NCI-H1105 treated with DMSO at 0.1 percent for 48 hours (cell line): ENCODE results near the gene LYPD6B.

Source experiments
- DNase-seq: peaks from one replicate; lab custom pipeline; 2025; lab: John Stamatoyannopoulos, UW

Gene LYPD6B

DNA sequence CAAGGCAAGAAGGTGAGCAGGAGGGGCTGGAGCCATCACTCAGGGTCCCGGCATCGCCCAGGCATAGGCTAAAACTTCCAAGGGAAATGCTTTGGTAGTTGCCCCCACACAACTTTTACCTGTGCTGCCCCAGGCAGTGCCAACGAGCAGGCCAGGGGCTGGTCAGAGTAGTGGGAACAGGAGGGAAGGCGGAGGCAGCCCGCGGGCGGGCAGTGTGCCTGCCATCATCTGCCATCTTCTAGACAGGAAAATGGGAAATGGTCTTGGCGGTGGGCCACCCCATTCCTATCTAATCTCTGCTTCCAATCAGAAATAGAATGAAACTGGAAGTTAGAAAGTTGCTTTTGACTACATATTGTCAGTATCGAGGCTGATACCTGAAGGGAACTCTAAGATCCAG is 26.0 kb upstream of the LYPD6B start:
- no peak for DNase-seq

DNA sequence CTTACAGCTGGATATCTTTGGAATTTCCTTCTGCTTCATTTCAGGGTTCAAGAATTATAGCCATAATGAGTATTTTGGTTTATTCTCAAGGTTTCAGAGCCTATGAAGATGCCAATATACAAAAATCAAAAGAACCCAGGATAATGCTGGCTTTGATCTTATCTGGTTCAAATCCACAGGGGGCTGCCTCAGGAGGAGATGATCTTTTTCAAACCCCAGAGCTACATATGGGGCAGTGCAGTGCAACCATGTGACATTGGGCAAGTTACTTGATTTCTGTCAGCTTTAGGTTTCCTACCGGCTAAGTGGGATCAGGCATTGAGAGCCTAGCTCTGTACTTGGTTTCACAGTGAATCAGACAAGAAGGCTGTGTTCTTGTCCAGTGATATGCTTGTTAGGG is 23.0 kb upstream of the LYPD6B start:
- no peak for DNase-seq

DNA sequence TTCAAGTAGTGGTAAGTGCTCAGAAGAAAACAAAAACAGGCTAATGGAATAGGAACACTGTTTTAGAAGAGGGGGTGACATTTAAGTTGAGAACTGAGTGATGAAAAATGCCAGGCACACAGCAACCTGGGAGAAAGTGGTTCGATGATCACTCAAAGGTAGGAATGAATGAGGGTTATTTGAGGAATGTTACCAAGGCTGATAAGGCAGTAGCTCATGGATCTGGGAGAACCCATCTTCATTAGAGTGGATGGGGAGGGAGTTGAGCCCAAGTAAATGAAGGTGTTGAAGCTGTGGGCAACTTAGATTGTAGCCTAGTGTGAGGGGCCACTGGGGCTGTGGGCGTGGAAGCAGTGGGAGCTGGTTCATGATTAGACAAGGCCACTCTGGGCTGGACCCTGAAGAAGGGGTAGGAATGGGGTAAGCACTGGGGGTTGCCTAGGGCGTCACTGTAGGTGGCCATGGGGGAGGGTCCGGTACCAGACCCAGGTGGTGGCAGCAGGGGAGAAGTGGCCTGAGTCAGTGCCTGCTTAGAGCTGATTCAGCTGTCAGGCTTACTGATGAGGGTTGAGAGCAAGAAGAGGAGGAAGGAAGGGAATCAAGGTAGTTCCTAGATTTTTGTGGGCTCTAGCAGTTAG is 22.5 kb upstream of the LYPD6B start:
- DNase-seq, result no peak

DNA sequence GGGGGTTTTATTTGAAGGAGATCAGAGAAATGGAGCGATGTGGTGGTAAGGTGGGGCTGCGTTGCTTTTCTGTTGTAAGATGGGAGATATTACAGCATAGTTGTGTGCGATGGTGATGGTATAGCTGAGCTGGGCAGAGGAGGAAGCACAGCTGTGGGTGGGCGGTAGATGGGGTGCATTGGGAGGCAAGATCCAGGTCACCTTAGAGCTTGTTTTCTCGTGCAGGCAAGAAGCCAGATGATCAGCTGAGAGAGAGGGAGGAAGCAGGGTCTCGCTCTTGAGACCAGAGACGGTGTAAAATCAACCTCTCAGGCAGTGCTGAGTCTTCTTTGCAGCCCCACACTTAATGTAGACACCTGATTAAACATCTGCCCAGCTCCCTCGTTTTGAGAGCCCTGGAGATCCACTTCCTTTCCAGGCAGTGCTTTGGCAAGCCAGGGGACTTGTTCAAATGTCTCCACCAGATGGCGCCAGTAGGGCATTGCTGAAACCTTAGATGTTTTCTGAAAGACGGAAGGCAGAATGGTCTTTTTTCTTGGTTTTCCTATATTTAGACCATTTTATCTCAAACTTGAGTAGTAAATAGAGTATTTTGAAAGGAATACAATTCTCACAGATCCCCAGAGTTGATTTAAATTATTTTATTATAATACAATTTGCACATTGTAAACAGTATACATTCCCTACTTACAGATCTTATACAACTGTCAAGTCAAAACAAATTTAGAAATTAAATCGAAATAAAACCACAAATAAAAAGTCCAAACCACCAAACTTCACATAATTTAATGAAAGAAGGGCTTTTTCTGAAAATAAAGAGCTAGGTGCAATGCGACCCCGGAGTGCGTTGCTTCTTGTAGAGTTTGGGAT is 21.1 kb upstream of the LYPD6B start:
- DNase-seq, result peak; percentile 66

DNA sequence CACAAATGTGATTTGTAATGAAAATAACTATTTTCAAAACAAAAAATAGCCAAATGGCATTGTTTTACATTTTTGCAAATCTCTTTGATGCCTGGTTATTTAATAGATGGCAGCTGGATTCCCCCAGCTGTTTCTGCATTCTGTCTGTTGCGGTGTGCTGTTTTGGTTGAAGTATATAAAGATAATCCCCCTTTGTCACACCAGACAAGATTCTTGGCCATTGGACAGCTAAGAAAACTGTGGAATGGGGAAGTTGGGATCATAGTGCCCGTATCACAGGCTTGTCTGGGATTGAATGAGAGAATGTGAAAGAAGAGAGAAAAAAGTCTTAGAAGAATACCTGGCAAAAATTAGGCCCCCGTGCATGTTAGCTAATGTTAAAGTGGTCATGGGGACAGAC is 19.5 kb upstream of the LYPD6B start:
- DNase-seq, result no peak

DNA sequence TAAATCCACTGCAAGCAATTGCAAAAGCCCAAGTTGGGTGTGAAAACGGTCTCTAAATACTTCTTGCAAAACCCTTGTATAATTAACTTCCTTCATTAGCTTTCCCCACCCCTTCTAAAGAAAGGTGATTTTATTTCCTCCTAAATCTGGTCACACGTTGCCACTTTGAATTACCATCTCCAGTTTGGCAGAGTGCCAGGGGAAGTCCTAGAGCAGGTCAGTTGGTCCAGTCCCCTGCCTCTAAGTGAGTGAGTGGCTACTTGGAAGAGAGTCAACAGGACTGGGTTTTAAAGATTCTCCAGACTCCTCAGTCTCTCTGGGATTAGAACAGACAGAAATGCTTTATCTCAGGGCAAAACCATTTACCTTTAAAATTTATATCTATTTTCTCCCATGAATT is 18.7 kb upstream of the LYPD6B start:
- DNase-seq, result no peak

DNA sequence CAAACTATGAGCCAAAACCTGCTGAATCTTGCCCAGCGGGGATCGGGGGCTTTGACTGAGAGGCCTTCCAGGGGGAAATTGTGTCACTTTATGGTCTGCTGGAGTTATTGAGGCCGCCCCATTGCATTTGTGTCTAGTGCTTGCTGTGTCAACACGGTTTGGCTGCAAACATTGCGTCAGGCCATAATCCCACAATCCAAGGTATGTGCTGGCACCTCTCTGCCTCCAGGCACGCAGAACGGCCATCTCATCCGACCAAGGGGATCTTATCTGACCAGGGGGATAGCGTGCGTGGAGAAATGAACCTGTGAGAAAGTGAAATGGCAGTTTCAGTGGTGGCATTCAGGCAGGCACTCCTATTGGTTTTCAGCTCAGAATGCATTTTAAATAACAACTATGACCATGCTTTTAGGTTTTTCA is 18.1 kb upstream of the LYPD6B start:
- DNase-seq, result no peak

DNA sequence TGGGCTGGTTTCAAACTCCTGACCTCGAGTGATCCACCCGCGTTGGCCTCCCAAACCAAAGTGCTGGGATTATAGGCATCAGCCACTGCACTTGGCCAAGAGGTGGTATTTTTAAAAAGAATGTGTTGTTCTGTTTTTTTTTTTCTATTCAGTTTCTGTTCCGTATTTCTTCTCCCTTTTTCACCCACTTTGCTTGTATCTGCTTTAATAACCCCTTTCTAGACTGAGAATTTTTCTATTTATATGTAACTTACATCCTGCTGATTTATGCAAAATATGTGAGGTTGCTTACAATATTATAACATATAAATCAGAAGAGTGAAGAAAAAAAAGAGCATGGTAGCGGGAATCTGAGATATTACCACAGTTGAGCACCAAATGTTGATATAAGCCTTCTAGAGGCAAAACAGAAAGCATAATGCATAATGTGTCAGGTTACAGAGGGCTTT is 17.2 kb upstream of the LYPD6B start:
- no peak for DNase-seq

DNA sequence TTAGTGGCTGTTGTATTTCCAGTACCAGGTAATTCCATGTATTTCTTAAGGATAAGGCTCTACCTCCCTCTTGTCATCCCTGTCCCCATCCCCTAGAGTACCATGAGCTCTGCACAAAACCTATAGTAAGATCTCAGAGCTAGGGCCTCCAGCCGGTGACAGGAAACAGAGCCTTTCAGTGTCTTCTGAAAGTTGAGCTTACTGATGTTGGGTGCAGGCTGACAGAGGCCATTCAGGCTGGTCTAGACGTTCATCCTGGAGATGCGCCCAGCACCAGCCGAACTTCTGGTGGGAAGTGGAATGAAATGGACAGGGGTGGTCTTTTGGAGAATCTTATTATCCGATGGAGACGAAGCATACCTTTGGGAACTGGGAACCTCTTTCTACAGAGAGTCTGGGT is 16.7 kb upstream of the LYPD6B start:
- no peak for DNase-seq

DNA sequence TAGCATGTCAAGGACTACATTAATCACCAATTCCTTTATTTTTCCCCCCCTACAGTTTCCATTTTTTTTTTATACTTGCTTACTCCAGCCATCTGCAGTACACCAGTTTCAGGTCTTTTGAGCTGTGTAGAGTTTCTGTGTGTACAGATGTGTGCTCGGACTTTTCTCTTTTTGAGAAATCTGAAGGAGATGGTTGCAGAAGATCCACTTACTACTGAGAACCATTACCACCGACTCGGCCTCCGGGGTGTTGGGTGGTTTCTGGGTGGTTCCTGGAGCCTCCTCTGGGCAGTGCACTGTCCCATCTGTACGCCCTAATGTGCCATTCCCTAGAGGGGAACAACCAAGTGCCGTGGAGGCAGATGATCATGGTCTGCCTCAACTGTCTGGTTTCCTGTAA is 15.4 kb upstream of the LYPD6B start:
- no peak for DNase-seq

DNA sequence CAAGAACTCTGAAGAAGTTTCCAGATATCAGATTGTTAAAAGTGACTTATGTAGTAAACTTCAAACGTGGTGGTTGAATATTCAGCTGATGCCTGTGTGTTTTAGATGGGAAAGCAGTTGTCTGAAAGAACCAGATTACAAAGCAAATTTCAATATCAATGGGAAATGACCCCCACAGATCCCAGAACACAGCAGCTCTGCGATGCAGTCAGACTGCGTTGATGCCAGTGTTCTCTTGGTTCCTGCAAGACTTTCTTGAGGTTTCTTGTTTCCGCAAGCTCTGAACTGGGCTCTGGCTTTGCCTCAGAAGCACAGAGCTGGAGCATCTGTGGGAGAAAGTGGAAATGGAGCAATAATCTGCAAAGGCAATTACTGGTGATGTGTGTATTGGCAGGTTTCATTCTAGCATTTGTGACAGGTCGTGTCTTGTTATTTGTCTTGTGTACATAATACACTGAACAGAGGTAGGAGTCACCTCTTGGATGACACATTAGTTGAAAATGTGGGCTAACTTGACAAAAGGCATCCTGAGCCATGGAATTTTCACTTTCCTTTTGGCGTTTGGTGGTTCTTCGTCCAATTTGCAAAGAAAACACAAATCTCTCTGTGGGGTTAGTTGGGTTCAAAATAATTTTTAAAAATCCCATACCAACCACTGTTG is 10.8 kb upstream of the LYPD6B start:
- DNase-seq, result no peak

DNA sequence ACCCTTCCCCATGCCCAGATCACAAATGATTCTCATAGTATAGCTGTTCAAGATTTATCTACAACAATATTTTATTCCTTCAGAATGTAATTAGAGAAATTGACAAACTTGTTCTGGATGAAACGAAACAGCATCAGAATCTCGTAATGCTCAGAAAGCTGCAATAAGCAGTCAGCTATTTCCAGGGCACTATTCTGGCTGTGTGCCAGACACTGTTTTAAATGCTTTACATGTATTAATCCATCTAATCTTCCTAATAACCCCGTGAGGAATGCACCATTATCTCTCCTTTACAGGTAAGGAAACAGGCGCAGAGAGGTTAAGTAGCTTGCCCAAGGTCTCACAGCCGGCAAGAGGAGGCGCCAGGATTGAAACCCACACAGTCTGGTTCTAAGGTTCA is 10.1 kb upstream of the LYPD6B start:
- no peak for DNase-seq

DNA sequence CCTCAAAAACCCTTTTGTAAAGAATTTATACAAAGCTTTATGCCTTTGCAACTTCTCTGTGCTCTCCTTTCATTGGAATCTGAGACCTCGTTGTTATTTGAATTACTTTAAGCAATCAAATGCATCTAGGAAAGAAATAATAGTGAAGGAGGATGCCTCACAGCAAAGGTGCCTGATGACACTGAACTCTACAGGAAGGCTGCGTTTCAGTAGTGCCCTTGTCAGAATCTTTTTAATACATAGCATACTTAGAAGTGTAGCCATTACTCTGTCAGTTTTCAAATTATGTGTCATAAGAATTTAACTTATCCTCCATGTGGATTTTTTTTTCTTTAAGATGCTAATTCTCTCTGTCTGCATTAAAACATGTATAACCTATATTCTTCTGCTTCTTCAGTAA is 9.6 kb upstream of the LYPD6B start:
- no peak for DNase-seq

DNA sequence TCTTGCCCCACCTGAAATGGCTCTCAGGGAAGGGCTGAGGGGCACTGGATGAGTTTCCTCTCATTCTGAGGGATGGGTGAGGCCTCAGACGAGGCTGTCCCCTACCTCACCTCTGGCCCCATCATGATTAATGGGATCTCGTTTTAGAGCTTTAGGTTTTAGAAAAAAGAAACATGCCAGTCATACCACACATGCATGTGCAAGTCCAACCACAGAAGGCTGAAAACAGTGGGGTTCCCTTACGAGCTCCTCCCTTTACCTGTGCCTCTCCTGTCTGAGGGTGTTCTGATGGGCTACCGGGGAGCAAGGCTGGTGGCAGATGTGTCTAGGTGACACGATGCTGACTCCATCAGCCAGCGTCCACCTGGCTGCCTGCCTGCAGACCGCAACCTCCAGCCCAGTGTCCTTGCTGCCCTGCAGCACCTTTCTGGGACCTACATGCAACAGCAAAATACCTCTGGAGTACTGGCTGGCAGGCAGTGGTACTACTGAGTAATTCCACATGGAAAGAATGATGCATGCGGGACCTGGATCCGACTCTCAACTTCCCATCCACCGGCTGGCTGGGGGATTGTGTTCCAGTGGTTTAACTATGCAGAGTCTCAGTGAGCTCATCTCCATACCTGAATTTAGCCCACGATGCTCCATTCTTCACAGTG is 9.1 kb upstream of the LYPD6B start:
- DNase-seq, result no peak

DNA sequence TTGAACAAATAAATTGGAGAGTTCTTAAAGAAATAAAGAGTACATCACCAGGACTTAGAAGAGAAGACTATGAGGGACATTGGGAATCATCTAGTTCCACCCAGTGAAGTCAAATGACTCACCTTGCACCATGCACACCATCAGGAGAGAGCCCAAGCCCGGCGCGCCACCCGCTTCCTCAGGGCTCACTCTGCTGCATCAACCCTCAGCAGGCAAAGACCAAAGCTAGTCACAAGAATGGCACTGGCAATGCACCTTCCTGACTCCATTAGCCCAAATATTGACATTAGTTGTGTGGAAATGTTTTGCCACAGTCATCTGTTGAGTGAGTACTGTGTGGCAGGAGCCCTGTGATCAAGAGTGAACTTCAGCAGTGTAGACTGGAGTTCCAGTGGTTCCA is 7.1 kb upstream of the LYPD6B start:
- no peak for DNase-seq

DNA sequence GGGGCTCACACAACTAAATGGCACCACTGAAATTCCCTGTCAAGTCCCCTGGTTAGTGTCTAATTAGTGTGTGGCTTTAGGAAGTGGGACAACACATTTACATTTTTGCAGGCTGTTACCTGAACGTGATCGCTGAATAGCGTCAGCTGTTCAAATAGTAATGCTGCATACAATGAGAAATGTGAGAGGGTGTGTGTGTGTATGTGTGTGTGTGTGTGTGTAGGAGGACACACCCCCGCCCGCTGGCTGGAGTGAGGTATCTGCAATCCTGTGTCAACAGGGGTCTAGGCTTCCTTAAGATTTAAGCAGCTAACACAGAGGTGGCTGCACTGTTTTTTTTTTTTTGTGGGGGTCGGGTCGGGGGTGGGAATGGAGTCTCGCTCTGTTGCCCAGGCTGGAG is 4.8 kb upstream of the LYPD6B start:
- DNase-seq, result peak; percentile 42

DNA sequence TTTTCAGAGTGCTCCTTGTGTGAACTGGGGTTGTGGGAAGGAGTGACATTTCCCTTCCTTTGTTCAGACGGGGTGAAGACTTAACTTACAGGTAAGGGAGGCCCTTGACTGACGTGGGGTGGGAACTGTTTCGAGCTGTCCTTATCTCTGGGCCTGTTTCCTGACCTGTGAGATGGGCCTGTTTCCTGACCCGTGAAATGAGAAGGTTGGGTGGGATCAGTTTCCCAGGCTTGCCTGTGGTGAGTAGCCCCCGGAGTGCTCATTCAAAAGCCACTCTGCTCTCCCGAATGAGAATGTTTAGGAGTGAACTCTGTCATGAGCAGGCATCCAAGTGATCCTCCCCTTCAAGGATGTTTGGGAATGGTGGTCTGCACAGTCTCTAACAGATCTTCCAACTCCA is 4.1 kb upstream of the LYPD6B start:
- no peak for DNase-seq

DNA sequence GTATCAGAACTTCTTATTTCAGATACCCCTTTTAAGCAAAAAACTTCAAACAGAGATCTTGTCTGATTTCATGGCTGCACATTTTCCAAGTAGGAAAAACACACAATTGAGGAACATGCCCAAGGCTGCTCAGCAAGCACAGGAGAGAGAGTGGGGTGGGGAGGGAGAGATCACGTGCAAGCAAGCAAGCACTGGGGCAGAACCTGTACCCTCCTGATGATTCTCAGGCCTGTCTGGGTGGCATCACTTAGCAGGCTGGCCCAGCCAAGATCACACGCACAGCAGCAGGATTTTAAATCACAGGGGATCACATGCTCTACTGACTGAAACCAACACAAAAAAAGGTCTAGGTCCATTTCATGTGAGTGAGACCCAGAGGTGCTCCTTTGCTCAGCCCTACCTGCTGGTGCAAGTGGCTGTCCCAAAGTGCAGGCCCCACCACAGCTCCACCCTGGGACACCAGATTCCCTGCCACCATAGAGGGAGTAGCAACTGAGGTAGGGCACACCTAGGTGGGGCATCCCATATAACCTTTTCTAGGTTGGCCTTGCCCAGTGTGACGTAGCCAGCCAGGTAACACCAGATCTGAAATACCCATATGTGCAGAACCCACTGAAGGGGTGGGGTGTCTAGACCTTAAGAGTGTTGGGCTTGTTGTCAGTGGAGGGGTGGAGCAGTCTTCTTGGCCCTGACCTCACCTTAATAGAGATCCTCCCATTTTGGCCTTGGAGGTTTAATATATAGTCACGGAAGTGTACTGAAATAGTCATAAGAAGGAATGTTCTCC is 1.8 kb upstream of the LYPD6B start:
- no peak for DNase-seq

DNA sequence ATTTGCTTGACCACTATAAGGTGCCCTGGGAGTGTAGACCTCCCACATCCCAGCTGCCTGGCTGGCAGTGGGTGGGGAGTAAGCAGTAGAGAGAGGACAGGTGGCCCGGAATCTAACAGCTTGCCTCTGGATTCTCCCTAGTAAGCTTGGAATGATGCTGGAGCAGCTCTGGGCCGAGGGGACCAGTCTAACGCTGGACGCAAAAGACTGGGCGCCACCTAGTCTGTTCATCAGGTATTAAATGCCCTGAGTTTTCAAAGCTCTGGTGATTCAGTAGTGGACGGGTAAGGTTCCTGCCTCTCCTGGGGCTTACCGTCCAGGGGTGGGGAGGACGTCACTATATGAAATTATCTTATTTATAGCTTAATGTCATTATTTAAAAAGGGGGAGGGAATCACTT is 648 bp upstream of the LYPD6B start:
- no peak for DNase-seq

DNA sequence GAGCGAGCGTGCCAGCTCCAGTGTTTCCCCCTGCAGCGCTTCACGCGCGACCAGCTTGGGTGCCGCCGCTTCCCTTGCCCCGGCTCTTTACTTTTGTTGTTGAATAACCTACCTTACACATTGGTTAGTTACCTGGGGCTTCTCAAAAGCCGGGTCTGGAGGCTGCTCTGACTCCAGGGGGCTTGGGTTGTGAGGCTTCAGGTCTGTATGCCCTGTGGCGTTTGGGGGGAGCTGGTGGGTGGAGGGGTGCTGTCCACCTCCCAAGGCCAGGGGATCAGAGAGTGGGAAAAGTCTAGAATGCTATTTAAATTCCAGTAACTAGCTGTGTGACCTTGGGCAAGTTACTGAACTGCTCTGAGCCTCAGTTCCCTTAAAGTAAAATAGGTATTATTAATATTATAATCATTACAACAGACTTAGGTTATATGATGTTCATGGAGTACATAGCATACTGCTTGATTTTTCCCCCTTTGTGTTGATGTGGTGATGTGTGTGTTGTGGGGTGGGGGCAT is 770 bp downstream of the LYPD6B start:
- no peak for DNase-seq

DNA sequence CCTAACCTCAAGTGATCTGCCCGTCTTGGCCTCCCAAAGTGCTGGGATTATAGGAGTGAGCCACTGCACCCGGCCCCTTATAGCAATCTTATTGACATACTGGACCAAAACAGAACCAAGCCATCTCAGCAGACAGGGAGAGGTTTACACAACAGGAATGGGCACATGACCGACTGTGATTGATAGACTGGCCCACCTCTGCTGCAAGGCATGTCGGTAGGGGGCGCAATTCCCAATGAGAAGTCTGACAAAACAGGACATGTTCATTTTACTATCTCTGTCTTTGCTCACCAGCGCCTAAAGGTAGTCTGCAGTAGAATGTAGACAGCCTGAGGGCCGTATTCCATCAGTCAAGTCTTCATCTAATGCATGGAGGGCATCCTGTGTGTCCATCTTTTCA is 2.0 kb downstream of the LYPD6B start:
- DNase-seq, result no peak

DNA sequence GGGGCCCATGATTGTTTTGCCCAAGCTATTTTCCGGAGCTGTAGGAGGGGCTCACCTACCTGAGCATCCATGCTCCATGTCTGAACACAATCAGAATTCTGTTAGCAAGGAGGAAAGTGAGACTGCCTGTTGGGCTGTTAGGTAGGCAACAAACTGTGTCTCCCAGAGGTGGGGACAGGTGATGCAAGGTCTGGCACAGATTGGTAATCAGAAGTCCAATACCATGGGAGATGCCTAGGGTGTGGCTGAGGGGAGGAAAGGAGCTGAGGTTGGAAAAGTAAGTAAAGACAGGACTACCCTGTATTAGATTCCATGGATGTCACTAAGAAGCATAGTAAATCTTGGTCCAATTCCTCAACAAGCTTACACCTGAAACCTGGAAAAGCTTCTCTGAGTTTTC is 3.0 kb downstream of the LYPD6B start:
- no peak for DNase-seq
